22Rv1 (cell line): ENCODE data around the gene NAT10.

Experiments
- CTCF ChIP-seq: fragments of 450-650 bp; IDR thresholded peaks from 2 replicates; pipeline ENCODE4 v1.5.1; 2017; ENCODE audit warnings: mild to moderate bottlenecking
- ZFX ChIP-seq: fragments of 450-650 bp; IDR thresholded peaks from 2 replicates; pipeline ENCODE4 v1.6.1; 2017; ENCODE audit warnings: antibody characterized with exemption, borderline replicate concordance

- no peak for TF ChIP-seq CTCF
- TF ChIP-seq ZFX, result no peak
These were observed 63.4 kb downstream of the NAT10 start for GRCh38 chr11:34168642-34169420.
